NT2/D1 (cell line): ENCODE data around the gene GRIN3B.

Experiments
- SUZ12 ChIP-seq: IDR thresholded peaks from 2 replicates; pipeline ENCODE4 v1.6.1; 2011; ENCODE audit not compliant: insufficient read length, insufficient read depth; ENCODE audit errors: extremely low read depth
- YY1 ChIP-seq: IDR thresholded peaks from 2 replicates; pipeline ENCODE4 v1.6.1; 2011; ENCODE audit not compliant: insufficient read length, insufficient read depth
- ZNF274 ChIP-seq: IDR thresholded peaks from 2 replicates; pipeline ENCODE4 v1.6.1; 2011; ENCODE audit warnings: mild to moderate bottlenecking, low read depth, low read length

- TF ChIP-seq YY1 (no peak), ZNF274 (no peak), SUZ12 (no peak)
These were observed 11.7 kb downstream of the GRIN3B start for GRCh38 chr19:1011831-1012333.
